ENCODE data around the gene SND1.
"Not testable (repeated sequence)": the region's sequence is repeated elsewhere in the genome, so short reads cannot be mapped to it uniquely, and the experiment has no call there.

The SND1 gene

DNA sequence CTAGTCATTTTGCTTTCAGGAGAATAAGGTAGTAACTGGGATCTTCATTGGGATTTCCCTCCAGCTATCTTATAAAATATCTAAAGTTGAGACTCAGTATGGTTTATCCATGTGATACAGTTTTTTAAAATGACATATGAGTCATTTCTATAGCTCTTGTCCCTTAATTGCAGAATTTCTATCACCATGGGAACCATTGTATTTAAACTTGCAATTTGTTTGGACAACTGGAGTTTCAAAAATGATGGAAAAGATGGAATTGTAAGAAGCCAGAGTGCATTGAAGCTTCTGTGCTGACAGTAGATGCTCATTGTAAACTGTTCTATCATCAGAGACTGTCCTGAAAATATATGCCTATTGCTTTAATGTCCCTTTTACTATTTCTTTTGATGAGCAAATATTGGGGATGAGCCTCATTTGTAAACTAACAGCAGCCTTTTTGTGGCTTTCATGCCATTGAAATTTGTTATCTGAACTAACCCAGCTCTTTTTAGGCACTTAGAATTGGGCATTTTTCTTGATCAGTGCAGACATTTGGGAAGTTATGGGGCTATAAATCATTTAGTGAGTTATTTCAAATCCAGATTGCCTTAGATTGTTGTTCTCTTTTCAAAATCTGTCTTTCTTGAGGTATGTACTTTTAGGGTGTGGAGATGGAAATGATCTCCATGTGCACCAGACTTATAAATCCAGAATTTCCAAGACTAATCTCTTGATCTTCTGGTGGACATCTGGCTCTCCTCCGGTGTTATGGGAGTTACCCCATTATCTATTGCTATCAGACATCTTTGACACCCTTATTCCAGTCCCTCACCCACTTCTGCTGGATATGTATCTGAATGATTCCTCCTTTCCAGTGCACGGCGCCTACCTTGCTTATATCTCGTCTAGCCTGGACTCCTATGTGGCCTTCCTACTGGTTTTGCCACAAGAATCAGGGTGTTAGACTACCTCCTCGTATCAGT, 159.0 kb downstream of the SND1 start:
- no peak for DNase-seq

DNA sequence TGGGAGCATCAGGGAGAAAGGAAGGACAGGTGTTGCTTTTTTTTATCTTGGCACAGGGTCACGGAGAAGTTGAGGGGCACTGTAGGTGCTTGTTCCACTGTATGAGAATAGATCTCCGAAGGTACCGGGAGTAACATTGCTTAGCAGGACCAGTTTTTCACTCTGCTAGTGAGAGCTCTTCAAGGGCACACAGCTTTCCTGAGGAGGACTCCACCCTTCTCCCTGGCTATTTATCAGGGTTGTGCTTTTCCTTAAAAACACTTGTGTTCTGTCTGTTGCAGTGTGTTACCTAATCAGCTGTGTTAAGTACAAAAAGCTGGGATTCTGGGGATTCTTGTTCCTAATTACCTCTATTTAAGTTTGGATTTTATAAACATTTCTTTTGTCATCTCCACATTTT, 160.5 kb downstream of the SND1 start:
- DNase-seq: no peak

DNA sequence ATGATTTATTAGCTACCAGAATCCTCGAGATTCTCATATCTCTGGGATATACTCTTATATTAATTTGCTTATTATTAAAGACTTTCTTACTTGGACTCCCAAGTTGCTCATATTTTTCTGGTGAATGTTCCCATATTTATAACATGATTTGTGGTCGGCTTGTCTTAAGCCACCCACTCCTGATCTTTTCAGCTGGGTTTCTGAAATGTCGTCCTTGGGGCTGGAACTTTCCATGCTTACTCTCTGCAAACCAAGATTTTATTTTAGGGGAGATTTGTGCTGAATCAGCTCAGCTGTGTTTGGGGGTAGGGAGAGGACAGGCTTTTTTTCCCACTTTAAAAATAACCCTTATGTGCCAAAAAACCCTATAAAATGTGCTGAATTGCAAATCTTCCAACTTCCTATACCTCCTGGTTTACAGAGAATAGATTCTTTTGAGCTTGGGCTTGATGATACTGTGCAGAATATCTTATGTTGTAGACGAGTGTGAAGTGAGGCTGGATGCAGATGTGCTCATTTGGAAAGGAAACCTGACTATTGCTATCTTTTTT, 162.1 kb downstream of the SND1 start:
- no peak for DNase-seq

DNA sequence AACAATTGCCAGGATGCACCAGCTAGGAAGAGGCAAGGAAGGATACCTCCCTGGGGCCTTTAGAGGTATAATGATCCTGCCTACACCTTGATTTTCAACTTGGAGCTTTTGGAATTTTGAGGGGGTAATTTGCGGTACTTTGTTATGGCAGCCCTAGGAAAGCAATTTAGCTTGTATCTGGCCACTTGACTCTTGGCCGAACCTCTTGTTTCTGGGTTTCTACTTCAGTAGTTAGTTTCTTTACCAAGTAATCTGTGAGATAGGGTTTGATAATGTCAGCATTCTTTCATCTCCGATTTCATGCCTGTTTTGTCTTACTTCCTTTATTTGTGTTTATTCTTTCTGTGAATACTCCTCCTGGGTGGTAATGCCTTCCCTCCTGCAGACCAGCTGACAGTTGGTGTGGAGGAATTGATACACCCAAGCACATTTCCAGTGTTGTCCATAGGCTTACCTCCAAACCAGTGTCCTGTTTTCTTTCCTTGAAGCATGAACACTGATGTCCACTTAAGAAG, 163.7 kb downstream of the SND1 start:
- DNase-seq: no peak

DNA sequence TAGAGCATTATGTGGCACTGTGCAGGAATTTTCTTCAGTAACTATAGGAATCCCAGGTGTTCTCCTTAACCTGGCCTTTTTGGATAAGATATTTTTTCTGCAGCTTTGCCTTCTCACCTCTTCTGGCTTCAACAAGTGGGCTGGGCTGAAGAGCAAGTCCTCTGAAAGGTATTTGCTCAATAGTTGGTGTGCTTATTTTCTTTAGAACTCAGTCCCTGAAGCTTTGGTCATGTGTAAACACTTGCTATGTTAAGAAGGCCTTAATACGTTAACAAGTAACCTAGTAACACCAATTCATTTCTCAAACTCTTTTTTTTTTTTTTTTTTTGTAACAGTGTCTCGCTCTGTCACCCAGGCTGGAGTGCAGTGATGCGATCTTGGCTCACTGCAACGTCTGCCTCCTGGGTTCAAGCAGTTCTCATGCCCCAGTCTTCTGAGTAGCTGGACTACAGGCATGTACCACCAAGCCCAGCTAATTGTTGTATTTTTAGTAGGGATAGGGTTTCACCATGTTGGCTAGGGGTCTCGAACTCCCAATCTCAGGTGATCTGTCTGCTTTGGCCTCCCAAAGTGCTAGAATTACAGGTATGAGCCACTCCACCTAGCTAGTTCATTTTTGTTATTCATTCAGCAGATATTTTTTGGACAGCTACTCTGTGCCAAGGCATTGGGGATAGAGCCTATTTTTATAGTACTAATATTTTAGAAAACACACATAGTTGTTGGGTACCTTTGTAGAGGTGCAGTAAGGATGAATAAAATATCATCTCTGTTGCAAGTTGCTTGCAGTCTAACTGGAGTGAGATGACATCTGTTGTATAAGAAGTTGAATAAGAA, 164.6 kb downstream of the SND1 start:
- DNase-seq: no peak

DNA sequence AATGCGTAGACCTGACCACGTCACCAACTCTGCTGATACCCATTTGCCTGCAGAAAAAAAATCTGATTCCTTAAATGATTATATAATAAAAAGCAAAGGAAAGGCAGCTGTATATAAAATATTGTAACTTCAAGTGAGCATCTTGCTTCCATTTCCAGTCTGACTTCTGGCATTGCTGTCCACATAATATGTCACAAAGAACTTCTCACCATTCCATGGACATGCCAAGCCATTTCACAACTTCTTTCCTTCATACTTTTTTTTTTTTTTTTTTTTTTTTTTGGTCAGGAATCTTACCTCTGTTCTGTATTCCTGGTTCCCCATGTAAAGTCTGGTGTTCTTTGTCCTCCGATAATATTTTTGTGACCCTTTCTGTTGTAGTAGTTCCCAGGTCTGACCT, 165.5 kb downstream of the SND1 start:
- DNase-seq: no peak

DNA sequence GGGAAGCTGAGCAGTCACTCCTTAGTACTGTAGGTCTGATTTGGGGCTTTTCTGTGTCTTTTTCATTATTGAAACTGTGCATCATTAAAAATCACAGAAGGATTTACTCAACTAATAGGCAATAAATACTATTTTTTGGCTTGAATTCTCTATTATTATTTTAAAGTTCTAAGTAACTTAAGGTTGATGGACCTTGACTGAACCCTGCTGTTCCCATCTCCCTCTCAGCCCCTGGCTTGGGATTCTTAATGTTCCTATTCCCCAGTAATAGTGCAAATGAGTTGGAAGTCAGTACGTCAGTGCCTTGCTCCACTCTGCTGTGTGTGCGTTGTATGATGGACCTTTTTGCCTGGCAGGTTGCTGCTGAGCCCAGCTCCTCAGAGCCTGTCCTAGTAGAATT, 166.3 kb downstream of the SND1 start:
- DNase-seq: no peak

DNA sequence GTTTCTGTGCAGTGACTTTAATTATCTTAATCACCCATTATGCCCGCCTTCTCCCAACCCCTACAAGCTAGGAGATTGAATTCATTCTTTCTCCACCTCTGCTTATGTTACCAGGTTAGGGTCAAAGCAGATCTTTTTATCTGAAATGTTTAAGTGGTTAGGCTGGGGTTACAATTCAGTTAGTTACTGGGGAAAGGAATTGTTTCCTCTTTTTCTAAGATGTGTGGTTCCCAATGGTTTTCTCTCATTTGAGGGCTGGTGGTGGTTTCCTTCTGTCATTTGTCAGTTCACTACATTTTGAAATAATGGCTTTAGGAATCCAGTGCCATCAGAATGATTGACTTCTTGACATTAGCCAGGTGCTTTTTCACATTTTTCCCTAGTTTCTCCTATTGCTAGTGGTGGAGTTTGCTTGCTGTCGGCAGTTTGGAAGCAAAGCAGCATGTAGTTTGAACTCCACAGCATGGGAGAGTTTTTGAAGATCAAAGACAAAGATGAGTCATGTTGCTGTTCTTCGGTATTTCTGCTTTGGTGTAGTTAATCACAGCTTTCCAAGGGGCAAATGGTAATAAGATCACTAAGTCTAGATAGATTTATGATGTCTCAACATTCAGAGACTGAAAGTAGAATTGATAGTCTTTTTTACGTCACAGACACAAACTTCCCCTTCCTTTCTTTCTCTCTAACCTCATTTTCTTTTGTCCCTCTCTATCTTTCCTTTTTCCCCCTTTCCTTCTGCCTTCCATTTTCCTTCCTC, 168.2 kb downstream of the SND1 start:
- DNase-seq: no peak

DNA sequence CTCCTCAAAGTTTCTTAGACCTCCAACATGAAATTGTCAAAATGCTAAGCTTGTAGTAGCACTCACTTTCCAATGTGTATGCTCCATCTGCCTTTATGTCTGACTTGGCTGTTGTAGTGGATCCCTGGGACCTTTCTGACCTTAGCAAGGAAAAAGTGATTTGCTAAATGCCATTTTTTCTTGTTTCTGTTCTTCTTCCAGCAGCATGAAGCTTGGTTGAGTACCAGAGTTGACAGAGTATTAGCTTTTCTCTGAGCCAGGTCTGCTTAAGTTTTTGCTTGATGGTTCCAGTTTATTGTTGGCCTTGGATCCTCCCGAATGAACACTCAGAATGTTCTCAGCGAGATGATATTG, 168.7 kb downstream of the SND1 start:
- DNase-seq: no peak

DNA sequence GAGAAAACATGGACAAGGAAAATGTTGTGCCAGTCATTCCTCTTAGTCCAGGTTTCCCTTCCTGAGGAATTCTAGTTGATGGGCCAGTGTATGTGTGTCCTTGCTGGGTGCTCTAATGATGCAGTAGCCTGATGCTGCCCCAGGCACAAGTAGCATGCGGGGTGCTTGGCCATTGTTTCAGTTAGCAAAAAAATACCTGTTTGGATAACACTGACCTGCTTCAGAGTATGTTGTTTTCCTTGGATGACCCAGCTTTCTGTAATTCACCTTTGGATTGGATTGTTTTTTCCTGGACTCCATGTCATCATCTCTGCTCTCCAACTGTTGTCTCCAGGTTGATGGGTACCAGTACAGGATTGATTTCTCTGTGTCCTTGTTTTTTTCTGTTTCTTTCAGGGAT, 169.2 kb downstream of the SND1 start:
- no peak for DNase-seq

DNA sequence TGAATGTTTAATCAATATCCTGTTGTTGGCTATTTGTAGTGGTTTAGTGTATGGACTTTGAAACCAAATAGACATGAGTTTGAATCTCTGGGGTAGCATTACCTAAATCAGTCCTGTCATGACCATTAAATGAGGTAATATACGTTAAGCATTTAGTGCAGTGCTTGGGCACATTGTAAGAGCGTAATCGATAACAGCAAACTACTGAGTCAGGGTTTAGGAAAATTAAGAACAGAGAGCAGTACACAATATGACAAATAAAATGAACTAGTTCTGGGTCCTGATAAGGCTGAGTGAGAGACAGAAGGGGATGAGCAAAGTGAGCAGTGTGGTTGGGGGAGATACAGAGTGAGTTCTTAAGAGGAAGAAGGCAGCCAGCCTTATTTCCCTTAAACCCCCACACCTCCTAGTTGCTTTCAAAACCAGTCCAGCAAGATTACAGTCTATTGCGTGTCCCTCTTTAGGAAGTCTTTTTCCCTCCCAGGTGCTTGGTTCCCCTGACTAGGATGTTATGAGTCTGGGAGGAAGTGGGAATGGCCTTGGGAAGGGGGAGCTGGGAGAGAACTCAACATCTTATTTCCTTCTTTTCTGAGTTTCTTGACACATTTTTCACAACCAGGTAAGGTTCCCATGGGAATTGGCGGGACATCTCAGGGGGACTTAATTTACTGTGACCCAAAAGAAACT, 171.0 kb downstream of the SND1 start:
- DNase-seq: no peak

DNA sequence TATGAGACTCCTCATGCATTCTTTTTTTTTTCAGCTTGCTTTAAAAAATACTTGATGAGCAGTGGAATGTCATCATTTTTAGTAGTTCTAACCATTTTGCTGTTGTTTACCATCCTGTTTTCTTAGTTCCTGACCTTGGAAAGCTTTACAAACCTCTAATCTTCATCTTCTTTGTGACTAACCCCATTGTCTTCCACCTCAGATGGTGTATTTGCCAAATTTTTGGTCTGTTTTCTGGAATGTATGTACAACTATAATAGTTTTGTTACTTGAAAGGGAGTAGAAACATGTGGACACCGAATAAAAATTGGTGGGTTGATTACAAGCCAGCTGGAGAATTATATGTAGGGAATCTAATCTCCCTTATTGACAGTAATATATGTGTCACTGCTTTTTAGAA, 172.7 kb downstream of the SND1 start:
- no peak for DNase-seq

DNA sequence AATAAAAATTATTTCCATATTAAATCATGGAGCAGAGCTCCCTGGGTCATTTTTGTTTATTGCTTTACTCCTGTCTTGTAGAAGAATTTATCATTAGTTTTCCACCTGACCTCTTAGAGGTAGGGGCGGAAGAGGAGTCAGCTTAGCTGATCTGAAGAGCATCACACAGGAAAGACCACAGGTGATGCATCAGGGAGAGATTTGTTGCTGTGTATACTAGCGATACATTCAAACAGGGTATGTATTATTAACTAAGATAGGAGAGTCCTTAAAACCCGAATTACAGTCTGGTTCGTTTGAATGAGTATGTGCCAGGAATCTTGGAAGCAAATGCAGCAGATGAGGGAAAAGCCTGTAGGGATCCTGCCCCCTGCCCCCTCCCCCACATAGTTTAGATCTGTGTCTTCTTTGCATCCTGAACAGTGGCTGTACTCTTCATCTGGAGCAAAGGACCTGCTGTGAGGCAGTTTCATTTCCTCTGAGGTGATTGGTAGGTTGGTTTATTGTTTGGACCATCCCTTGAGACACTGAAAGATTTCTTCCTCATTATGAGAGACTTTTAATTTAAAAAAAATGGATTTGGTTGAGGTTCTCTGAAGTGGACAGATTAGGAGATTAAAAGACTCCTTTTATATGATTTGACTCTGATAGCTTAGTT, 177.0 kb downstream of the SND1 start:
- DNase-seq: no peak

DNA sequence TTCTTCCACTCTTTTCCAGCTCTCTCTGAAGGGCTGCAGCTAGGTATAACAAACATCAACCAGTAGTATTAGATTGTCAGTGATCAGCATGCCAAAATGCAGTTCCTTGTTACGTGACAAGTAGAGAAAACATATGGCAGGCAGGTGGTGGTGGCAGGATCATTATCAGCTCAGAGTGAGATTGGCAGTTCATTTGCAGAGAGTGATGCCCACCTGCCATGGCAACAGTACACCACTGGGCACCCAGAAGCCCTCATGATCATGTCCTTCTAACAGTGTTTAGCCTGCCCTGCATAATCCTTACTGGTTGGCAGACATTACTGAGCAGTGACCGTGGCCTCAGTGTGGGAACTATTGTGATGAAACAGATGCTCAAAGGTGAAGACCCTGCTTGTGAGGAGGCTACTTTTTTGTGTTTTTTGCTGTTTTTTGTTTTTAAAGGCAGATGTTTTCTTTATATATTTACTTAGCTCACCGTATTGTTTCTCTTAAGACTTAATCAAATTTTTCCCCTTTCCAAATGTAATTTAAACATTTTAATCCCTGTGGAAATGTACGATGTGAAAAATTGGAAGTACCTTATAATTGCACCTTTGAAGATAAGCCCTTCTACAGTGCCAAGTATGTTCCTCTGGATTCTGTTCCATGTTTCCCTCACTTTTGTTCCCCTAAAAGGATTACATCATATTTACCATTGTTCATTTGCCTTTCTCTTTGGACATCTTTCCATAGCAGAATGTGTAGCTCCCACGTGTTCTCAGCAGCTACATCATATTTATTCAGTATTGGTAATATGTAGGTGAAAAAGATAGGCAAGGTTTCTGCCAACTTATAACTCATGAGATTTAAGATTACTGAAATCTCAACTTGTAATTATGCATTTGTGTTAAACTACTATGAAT, 179.6 kb downstream of the SND1 start:
- DNase-seq: no peak

DNA sequence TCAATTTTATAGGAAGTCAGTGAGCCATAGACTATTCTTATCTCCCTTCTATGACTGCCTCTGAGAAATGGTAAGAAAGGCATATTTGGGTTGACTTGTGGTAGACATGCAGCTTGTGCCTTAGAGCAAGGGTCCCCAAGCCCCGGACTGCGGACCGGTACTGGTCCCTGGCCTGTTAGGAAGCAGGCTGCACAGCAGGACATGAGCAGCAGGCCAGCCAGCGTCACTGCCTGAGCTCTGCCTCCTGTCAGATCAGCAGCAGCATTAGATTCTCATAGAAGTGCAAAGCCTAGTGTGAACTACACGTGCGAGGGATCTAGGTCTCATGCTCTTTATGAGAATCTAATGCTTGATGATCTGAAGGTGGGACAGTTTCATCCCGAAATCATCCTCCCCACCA, 180.6 kb downstream of the SND1 start:
- DNase-seq: no peak

DNA sequence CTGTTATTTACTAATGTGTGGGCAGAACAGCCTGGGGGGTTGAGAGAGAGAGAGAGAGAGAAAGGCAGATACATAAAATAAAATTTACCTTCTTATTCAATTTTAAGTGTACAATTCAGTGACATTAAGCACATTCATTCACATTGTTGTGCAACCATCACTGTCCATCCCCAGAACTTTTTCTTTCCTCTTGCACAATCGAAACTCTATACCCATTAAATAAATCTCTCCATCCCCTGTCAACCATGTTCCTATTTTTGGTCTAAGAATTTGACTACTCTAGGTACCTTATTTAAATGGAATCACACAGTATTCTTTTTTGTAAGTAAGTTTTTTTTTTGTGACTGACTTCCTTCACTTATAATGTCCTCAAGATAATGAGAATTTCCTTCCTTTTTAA, 181.6 kb downstream of the SND1 start:
- DNase-seq: no peak

DNA sequence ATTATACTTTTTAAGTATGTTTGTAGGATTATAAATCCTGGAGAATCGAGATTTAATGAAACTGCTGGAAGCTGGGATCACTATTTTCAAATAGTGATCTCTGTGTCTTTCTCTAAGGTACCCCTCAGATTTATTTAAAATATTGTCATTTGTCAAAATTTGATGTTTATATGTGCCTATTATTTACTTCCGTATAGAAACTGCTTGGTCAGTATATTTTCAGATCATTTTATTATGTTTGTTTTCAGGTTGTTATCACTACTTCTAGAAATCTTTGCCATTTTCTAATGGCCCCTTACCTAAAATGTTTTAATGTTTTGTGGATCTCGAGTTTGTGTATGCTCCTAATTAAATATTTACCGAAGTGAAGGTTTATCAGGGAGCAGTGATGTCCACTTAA, 183.7 kb downstream of the SND1 start:
- DNase-seq: no peak

DNA sequence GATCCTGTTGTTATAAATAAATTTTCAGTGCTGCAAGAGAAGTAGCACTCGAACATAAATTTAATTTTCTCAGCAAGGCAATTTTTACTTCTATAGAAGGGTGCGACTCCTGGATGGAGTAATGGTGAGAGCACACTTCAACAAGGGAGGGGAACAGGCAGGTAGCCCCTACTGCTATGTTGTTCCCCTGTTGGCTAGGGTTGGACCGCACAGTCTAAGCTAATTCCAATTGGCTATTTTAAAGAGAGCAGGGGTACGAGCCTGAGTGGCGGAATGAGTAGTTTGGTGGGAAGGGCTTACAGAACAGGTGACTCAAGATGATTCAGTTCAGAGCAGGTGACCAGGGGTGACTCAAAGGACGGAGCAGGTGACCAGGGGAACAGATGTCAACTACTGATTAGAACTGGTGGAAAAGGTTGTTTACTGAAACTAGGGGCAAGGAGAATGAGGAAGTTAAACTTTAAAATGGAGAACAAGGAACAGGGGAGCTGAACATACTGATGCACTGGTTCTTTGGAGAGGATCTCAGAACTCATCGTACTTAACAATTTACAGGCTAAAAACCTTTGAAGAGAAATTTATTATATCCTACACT, 185.9 kb downstream of the SND1 start:
- not testable (repeated sequence) for DNase-seq

DNA sequence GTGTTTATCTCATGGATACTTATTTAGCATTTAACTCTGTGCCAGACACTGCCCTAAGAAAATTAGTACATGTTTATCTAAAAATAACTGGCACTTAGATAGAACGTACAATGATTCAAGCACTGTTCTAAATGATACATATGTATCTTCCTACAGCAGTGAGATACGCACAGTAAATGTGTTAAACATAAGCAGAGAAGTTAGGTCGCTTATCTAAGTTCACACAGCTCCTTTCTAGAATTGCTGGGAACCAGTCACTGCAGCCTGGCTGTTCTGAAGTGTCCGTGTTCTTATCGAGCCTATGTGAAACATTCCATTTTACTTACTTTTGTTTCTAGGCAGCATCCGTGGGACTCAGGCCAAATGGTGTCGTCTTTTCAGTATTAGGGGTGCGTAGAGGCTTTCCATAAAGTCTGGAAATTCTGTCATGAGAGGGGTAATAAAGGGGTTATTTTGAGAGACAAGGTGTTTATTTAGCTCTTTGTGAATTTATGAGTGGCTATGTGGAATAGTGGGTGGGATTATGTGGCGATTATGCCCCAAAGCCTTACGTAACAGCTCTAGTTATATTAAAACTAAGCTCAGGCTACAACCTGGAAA, 186.9 kb downstream of the SND1 start:
- DNase-seq: no peak

Data from stimulated activated naive CD4-positive, alpha-beta T cell treated with Interleukin-2 at 50 U/mL for 16 hours (primary cell).